ENCODE results near the gene PEA15. TPM values are rescaled to one million over a fixed set of nuclear protein-coding genes. Genes with fewer than 3 reads are reported as not detected.

The PEA15 gene
- total RNA-seq, 1 experiment from 2014 or later, result 114 TPM

GRCh38 chr1:160204526-160205241 lies 500 bp upstream of the PEA15 start:
- DNase-seq (ENCODE audit: low read depth), result no peak
- in situ Hi-C loops (cut with HindIII; ENCODE audit: low pct_unique_long_range_greater_than_20kb, low sequenced_read_pairs), result loop anchor here (10.0 kb wide), 1 partner anchor 100 kb away; no protein-coding TSS in a partner anchor

- in situ Hi-C loops (cut with HindIII; ENCODE audit: low pct_unique_long_range_greater_than_20kb, low sequenced_read_pairs), result loop anchor here (10.0 kb wide), 1 partner anchor 101 kb away; no protein-coding TSS in a partner anchor
- peak; percentile 51 for DNase-seq (ENCODE audit: low read depth)
These were observed 829 bp downstream of the PEA15 start for GRCh38 chr1:160206036-160206389.

GRCh38 chr1:160206421-160207117 lies 1.4 kb downstream of the PEA15 start:
- in situ Hi-C loops (cut with HindIII; ENCODE audit: low pct_unique_long_range_greater_than_20kb, low sequenced_read_pairs), result loop anchor here (10.0 kb wide), 1 partner anchor 102 kb away; no protein-coding TSS in a partner anchor
- peak; percentile 64 for DNase-seq (ENCODE audit: low read depth)

GRCh38 chr1:160207118-160207650 lies 2.0 kb downstream of the PEA15 start:
- no peak for DNase-seq (ENCODE audit: low read depth)
- in situ Hi-C loops (cut with HindIII; ENCODE audit: low pct_unique_long_range_greater_than_20kb, low sequenced_read_pairs), result loop anchor here (10.0 kb wide), 1 partner anchor 102 kb away; no protein-coding TSS in a partner anchor

- in situ Hi-C loops (cut with HindIII; ENCODE audit: low pct_unique_long_range_greater_than_20kb, low sequenced_read_pairs), result loop anchor here (10.0 kb wide), 1 partner anchor 103 kb away; no protein-coding TSS in a partner anchor
- no peak for DNase-seq (ENCODE audit: low read depth)
These were observed 2.8 kb downstream of the PEA15 start for GRCh38 chr1:160207771-160208556.

- in situ Hi-C loops (cut with HindIII; ENCODE audit: low pct_unique_long_range_greater_than_20kb, low sequenced_read_pairs), result loop anchor here (10.0 kb wide), 1 partner anchor 104 kb away; no protein-coding TSS in a partner anchor
- no peak for DNase-seq (ENCODE audit: low read depth)
These were observed 3.6 kb downstream of the PEA15 start for GRCh38 chr1:160208557-160209320.

GRCh38 chr1:160209321-160210046 lies 4.3 kb downstream of the PEA15 start:
- in situ Hi-C loops (cut with HindIII; ENCODE audit: low pct_unique_long_range_greater_than_20kb, low sequenced_read_pairs), result loop anchor here (10.0 kb wide), 1 partner anchor 105 kb away; no protein-coding TSS in a partner anchor
- DNase-seq (ENCODE audit: low read depth), result no peak

GRCh38 chr1:160210561-160210960 lies 5.4 kb downstream of the PEA15 start:
- in situ Hi-C loops (cut with HindIII; ENCODE audit: low pct_unique_long_range_greater_than_20kb, low sequenced_read_pairs), result no loop called here
- DNase-seq (ENCODE audit: low read depth), result no peak

GRCh38 chr1:160211046-160211790 lies 6.0 kb downstream of the PEA15 start:
- DNase-seq (ENCODE audit: low read depth), result no peak
- in situ Hi-C loops (cut with HindIII; ENCODE audit: low pct_unique_long_range_greater_than_20kb, low sequenced_read_pairs), result no loop called here

GRCh38 chr1:160214481-160215140 lies 9.4 kb downstream of the PEA15 start:
- in situ Hi-C loops (cut with HindIII; ENCODE audit: low pct_unique_long_range_greater_than_20kb, low sequenced_read_pairs), result no loop called here
- DNase-seq (ENCODE audit: low read depth), result no peak

GRCh38 chr1:160216301-160216700 lies 11.1 kb downstream of the PEA15 start:
- in situ Hi-C loops (cut with HindIII; ENCODE audit: low pct_unique_long_range_greater_than_20kb, low sequenced_read_pairs), result no loop called here
- DNase-seq (ENCODE audit: low read depth), result no peak

- DNase-seq (ENCODE audit: low read depth), result no peak
- in situ Hi-C loops (cut with HindIII; ENCODE audit: low pct_unique_long_range_greater_than_20kb, low sequenced_read_pairs), result no loop called here
These were observed 12.4 kb downstream of the PEA15 start for GRCh38 chr1:160217481-160218051.

GRCh38 chr1:160219062-160219929 lies 14.1 kb downstream of the PEA15 start:
- in situ Hi-C loops (cut with HindIII; ENCODE audit: low pct_unique_long_range_greater_than_20kb, low sequenced_read_pairs), result no loop called here
- peak; percentile 47 for DNase-seq (ENCODE audit: low read depth)

GRCh38 chr1:160220301-160220700 lies 15.1 kb downstream of the PEA15 start:
- in situ Hi-C loops (cut with HindIII; ENCODE audit: low pct_unique_long_range_greater_than_20kb, low sequenced_read_pairs), result no loop called here

GRCh38 chr1:160221089-160221488 lies 15.9 kb downstream of the PEA15 start:
- DNase-seq (ENCODE audit: low read depth), result no peak
- in situ Hi-C loops (cut with HindIII; ENCODE audit: low pct_unique_long_range_greater_than_20kb, low sequenced_read_pairs), result no loop called here

More at GRCh38 chr1:160220301-160220700, 15.1 kb downstream of the PEA15 start:
- DNase-seq (ENCODE audit: low read depth), result no peak

Data from Caki2 (cell line).